ENCODE measurements around the gene THOC1.

THOC1 gene

DNA sequence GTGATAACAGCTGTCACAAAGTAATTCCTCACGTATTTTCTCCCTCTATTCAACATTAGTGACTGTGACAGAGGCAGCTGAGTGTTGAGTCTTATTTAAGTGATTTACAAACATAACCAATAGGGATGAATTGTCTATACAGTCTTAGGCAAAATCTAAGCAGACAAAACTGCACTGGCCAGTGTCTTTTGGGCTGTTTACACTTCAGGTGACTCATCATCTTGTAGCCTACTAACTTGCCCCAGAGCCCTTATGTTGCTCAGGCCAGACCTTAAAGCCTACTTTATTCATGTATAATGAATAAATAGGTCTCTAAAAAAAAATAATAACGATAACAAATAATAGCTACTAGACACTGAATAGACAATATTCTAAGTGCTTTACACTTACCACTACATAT is 17.2 kb downstream of the THOC1 start:
- no peak for TF ChIP-seq GABPA (IDR thresholded peaks at IDR 0.05; ENCODE audit: low read depth)
- TF ChIP-seq, protein P1, sequence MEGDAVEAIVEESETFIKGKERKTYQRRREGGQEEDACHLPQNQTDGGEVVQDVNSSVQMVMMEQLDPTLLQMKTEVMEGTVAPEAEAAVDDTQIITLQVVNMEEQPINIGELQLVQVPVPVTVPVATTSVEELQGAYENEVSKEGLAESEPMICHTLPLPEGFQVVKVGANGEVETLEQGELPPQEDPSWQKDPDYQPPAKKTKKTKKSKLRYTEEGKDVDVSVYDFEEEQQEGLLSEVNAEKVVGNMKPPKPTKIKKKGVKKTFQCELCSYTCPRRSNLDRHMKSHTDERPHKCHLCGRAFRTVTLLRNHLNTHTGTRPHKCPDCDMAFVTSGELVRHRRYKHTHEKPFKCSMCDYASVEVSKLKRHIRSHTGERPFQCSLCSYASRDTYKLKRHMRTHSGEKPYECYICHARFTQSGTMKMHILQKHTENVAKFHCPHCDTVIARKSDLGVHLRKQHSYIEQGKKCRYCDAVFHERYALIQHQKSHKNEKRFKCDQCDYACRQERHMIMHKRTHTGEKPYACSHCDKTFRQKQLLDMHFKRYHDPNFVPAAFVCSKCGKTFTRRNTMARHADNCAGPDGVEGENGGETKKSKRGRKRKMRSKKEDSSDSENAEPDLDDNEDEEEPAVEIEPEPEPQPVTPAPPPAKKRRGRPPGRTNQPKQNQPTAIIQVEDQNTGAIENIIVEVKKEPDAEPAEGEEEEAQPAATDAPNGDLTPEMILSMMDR (IDR thresholded peaks at IDR 0.05; ENCODE audit: insufficient read depth, low read length): no peak
- TF ChIP-seq POLR2AphosphoS5 (IDR thresholded peaks at IDR 0.05; ENCODE audit: low read depth): no peak
- TF ChIP-seq, protein P2, sequence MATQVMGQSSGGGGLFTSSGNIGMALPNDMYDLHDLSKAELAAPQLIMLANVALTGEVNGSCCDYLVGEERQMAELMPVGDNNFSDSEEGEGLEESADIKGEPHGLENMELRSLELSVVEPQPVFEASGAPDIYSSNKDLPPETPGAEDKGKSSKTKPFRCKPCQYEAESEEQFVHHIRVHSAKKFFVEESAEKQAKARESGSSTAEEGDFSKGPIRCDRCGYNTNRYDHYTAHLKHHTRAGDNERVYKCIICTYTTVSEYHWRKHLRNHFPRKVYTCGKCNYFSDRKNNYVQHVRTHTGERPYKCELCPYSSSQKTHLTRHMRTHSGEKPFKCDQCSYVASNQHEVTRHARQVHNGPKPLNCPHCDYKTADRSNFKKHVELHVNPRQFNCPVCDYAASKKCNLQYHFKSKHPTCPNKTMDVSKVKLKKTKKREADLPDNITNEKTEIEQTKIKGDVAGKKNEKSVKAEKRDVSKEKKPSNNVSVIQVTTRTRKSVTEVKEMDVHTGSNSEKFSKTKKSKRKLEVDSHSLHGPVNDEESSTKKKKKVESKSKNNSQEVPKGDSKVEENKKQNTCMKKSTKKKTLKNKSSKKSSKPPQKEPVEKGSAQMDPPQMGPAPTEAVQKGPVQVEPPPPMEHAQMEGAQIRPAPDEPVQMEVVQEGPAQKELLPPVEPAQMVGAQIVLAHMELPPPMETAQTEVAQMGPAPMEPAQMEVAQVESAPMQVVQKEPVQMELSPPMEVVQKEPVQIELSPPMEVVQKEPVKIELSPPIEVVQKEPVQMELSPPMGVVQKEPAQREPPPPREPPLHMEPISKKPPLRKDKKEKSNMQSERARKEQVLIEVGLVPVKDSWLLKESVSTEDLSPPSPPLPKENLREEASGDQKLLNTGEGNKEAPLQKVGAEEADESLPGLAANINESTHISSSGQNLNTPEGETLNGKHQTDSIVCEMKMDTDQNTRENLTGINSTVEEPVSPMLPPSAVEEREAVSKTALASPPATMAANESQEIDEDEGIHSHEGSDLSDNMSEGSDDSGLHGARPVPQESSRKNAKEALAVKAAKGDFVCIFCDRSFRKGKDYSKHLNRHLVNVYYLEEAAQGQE (IDR thresholded peaks at IDR 0.05; ENCODE audit: insufficient replicate concordance, low read depth): no peak
- no peak for TF ChIP-seq SPI1 (IDR thresholded peaks at IDR 0.05; ENCODE audit: borderline replicate concordance, low read depth)
- no peak for DNase-seq (ENCODE audit: low read depth in 1 of 2, low spot score in 1 of 2)
- Histone ChIP-seq H3K27me3 (ENCODE audit: insufficient read depth, poor library complexity, severe bottlenecking) (no peaks in the 10 kb centered on the region), H3K4me3 (replicated peaks; ENCODE audit: insufficient read depth, low read length) (no peak overlapping the region), H3K27ac (replicated peaks) (no peak overlapping the region)

DNA sequence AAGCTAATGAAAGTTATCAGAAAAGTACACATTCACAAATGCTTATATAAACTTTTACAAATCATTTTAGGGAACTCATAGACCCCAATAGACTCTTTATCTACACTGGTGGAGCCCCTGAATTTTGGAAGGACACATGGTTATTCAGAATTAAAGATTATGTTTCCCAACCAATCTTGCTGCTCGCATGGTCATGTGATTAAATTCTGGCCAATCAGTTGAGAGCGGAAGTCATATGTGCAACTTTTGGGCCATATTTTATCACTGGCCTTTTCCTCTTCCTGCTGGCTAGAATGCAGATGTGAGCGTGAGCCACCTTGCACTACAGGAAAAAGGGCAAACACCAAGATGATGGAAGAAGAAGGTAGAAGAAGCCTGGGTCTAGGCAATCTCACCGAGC is 19.8 kb downstream of the THOC1 start:
- Histone ChIP-seq H3K27ac (replicated peaks) (no peak overlapping the region), H3K27me3 (ENCODE audit: insufficient read depth, poor library complexity, severe bottlenecking) (no peaks in the 10 kb centered on the region), H3K4me3 (replicated peaks; ENCODE audit: insufficient read depth, low read length) (no peak overlapping the region)
- no peak for DNase-seq (ENCODE audit: low read depth in 1 of 2, low spot score in 1 of 2)
- TF ChIP-seq, protein P2 (IDR thresholded peaks at IDR 0.05; ENCODE audit: insufficient replicate concordance, low read depth): no peak
- no peak for TF ChIP-seq GABPA (IDR thresholded peaks at IDR 0.05; ENCODE audit: low read depth)
- TF ChIP-seq, protein P1 (IDR thresholded peaks at IDR 0.05; ENCODE audit: insufficient read depth, low read length): no peak
- TF ChIP-seq POLR2AphosphoS5 (IDR thresholded peaks at IDR 0.05; ENCODE audit: low read depth): no peak
- no peak for TF ChIP-seq SPI1 (IDR thresholded peaks at IDR 0.05; ENCODE audit: borderline replicate concordance, low read depth)

DNA sequence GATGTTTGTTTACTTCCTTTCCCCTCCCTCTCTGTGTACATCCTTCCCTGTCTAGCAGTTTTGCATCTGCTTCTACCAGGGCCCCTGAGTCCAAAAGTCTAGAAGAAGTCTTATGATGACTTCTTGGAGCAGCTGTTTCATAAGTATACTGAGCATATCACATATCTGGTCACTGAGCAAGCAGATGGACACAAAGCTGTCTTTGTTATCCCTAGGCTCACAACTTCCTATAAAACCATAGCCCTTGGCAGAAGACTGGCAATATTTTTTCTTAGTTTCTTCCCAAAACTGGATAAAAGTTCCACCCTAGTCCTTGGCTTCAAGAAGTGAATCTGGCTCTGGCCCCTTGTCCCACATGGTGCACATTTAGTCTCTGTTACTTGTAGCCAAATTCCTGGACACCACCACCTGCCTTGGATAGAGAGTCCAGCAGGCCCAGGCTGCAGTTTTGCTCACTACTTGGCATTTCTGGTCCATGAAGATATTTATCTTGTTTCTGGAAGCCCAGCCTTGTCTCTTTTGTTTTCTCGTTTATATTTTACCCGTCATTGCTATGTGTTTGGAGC is 22.5 kb downstream of the THOC1 start:
- no peak for DNase-seq (ENCODE audit: low read depth in 1 of 2, low spot score in 1 of 2)
- Histone ChIP-seq H3K27ac (replicated peaks) (no peak overlapping the region), H3K27me3 (ENCODE audit: insufficient read depth, poor library complexity, severe bottlenecking) (no peaks in the 10 kb centered on the region), H3K4me3 (replicated peaks; ENCODE audit: insufficient read depth, low read length) (no peak overlapping the region)
- no peak for TF ChIP-seq POLR2AphosphoS5 (IDR thresholded peaks at IDR 0.05; ENCODE audit: low read depth)
- TF ChIP-seq SPI1 (IDR thresholded peaks at IDR 0.05; ENCODE audit: borderline replicate concordance, low read depth): no peak
- TF ChIP-seq GABPA (IDR thresholded peaks at IDR 0.05; ENCODE audit: low read depth): no peak
- TF ChIP-seq, protein P2 (IDR thresholded peaks at IDR 0.05; ENCODE audit: insufficient replicate concordance, low read depth): no peak
